HG03521 (cell line): Measurements from ENCODE around the gene BMPR2.
"Not testable (repeated sequence)": the region's sequence is repeated elsewhere in the genome, so short reads cannot be mapped to it uniquely, and the experiment has no call there.

Source experiments
- ATAC-seq: cut with Tn5 transposase; IDR thresholded peaks from one replicate; pipeline ENCODE4 v1.9.1; 2021; ENCODE audit warnings: mild to moderate bottlenecking, moderate library complexity; ENCODE audit not compliant: unreplicated experiment

The BMPR2 gene

DNA sequence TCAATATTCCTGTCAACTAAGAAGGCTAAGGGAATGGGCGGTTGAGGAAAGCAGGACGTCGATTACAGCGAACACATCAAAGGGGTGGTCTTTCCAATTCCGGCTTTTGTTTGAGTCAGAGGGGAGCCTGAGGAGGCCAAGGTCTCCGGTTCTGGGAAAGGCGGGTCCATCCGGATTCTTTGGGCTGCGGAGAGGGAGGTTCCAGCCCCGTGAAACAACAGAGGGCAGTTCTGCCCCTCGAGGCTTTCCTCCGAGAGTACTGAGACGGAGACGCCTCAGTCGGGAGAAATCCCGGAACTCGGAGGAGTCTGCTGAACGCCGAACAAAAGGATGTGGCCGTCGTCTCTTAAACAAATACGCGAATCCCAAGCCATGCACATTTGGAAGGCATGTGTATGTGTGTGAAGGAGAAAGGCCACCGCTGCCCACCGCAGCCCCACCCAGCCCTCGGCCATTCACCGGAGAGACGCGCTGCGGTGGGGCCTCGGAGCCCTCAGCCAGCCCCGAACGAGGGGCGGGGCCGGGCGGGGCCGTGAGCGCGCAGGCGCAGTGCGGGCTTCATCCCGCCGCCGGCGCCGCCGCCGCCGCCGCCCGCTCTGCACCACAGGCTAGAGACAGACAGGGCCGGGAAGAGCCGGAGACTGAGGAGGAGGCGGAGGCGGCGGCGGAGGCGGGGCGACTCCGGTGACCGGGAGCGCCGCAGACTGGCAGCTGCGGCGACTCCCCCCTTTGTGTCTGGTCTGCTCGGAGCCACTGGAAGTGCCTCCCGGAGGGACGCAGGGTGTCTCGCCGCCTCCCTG is at the start of gene BMPR2:
TSS of gene BMPR2 (plus strand) at position 719 of the 800 bp plus-strand sequence. CDS start 1,148 bp downstream, outside the sequence.
- ATAC-seq = peak; percentile 69

DNA sequence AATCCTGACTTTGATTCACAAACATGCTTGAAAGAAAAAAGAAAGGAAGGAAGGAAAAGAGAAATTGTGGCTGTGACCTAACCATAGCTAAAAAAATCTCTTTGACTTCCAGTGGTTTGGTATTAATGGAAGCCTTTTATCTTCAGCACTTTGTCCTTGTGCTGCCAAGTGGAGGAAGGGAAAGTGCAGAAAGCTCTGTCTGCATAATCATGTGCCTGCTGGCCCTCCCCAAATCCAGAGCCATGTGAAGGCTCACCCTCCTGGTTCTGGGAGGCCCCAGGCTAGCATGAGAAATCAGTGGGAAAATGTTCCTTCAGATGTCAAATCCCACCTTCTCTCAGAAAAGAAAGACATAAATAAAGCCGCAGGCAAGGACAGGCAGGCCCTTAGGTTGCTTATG is 48.3 kb upstream of the BMPR2 start:
- ATAC-seq = no peak

DNA sequence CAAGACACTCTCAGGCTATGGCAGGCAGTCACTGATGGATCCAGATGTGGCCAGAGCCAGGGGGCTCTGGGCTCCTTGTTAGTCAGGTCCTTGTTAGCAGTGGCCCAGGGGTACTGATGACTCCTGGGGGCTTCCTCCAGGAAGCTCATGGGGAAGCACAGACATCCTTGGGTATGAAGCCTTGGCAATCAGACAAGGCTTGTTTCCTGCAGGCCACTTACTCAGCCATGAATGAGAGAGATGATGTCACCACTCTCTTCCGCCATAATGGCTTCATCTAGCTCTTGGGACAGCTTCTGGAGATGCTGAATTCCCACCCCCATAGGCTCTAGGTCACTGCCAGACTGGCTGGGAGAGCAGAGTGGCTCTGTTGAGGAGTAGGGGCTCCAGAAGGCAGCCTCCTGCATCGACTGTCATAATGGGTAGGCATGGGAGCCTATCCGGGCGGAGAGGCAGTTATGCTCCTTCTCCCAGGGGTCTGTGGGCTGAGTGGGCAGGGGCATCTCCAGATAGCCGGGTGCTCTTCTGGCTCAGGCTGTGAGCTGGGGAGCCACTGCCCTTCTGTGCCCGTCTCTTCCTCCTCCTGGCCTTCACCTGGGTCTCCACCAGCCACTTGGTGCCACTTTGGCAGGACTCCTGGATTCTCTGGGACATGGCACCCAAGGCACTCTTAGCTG is 40.2 kb upstream of the BMPR2 start:
- ATAC-seq = no peak

- ATAC-seq = no peak
These were observed 39.0 kb upstream of the BMPR2 start for GRCh38 chr2:202337151-202337550.

- no peak for ATAC-seq
These were observed 38.3 kb upstream of the BMPR2 start for GRCh38 chr2:202337706-202338346.

DNA sequence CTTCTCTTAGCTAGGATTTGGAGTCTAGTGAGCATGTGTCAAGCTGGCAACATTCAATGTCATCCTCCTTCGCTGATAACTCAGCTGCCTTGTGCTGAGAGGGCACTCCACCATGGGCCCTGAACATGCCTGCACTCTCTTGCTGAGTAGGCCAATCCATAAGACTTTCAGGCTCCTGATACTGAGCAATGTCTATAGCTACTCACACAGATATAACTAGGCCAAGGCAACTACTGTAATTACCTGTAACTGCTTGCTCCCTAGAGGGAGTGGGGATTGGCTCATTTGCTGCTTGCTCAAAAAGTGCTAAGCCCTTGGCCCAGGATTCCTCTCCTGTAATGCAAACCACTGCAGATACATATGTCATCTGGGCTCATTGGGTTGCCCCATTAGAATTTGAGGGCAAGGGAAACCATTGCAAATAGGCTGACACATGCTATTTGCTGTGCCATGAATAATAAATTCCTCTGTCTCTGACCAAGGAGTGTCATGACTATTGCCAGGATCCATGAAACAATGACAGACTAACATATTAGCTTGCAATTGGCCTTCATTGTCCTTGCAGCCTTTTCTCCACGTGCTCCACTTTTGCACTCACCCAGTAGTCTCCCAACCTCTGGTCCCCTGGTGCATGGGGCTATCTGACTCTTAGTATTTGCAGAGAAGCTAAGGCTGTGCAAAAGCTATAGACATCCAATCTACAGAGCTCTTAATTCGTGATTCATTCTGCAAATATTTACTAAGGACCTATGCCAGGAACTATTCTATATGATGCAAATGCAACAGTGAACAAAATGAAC is 36.9 kb upstream of the BMPR2 start:
- no peak for ATAC-seq

- no peak for ATAC-seq
These were observed 31.9 kb upstream of the BMPR2 start for GRCh38 chr2:202344178-202344577.

DNA sequence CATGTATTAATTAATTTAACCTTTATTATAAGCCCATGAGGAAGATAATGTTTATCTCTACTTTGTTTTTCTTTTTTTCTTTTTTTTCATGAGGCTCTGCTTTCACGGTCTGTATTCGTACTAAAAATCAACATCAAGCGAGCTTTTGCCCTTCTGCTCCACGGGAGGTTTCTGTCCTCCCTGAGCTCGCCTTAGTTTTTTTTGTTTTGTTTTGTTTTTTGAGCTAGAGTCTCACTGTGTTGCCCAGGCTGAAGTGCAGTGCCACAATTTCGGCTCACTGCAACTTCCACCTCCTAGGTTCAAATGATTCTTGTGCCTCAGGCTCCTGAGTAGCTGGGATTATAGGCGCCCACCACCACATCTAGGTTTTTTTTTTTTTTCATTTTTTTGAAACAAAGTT is 29.9 kb upstream of the BMPR2 start:
- ATAC-seq = no peak

DNA sequence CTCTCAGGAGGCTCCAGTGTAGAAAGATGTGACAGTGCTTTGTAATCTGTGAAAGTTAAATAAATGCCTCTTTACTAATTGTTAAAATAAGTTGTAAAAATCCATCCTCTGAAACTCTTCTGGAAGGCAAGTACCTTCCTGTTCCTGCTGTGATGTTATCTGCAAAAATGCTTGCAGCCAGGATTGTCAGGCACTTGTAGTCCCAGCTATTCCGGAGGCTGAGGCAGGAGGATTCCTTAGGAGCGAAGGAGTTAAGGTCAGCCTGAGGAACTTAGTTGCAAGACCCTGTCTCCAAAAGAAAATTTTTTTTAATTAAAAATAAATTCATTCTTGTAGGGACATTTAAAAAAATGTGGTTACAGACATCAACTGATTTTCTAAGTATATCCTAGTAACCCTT is 22.7 kb upstream of the BMPR2 start:
- ATAC-seq = no peak

DNA sequence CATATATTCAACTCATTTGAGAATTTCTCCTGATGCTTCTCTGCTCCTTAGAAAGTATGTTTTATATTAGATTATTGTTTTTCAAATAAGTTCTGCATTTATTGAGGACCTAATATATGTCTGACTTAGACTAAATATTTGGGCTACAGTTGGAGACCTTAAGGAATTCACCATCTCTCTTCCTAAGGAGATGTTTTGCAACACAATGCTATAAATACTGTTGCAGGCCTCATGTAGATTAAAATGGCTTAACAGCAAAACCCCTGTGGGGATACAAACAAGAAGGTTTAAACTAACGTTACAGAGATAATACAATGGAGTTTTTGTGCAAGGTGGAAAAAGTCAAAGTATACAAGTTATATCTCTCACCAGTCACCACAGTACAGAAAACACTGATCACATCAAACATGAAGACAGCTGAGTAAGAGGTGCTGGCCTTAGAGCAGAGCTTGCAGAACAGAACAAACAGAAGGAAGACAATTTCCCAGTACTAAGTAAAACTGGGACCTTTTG is 20.1 kb upstream of the BMPR2 start:
- ATAC-seq = no peak

GRCh38 chr2:202358924-202359323 is 17.2 kb upstream of the BMPR2 start:
- ATAC-seq = not testable (repeated sequence)

- no peak for ATAC-seq
These were observed 15.5 kb upstream of the BMPR2 start for GRCh38 chr2:202360646-202361045.

GRCh38 chr2:202361108-202361507 is 15.0 kb upstream of the BMPR2 start:
- no peak for ATAC-seq

DNA sequence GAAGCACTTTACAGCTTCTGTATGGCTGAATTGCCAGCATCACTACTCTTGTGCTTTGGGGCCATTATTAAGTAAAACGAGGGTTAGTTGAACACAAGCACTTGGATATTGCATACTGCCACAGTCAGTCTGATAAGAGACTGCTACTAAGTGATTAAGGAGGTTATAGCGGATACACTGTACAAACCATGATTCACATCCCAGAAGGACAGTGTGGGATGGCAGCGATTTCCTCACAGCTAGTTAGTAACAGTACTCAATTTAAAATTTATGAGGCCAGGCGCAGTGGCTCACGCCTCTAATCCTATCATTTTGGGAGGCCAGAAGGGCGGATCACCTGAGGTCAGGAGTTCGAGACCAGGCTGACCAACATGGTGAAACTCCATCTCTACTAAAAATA is 2.6 kb upstream of the BMPR2 start:
- ATAC-seq = no peak

DNA sequence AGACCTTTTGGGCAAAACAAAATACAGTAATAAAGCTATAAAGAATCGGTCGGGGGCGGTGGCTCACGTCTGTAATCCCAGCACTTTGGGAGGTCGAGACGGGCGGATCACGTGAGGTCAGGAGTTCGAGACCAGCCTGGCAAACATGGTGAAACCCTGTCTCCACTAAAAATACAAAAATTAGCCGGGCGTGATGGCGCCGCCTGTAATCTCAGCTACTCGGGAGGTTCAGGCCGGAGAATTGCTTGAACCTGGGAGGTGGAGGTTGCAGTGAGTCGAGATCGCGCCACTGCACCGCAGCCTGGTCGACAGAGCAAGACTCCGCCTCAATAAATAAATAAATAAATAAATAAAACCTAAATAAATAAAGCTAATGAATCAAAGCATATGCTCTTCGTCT is 1.7 kb upstream of the BMPR2 start:
- ATAC-seq = not testable (repeated sequence)

- ATAC-seq = no peak
These were observed 1.0 kb upstream of the BMPR2 start for GRCh38 chr2:202375033-202375608.

DNA sequence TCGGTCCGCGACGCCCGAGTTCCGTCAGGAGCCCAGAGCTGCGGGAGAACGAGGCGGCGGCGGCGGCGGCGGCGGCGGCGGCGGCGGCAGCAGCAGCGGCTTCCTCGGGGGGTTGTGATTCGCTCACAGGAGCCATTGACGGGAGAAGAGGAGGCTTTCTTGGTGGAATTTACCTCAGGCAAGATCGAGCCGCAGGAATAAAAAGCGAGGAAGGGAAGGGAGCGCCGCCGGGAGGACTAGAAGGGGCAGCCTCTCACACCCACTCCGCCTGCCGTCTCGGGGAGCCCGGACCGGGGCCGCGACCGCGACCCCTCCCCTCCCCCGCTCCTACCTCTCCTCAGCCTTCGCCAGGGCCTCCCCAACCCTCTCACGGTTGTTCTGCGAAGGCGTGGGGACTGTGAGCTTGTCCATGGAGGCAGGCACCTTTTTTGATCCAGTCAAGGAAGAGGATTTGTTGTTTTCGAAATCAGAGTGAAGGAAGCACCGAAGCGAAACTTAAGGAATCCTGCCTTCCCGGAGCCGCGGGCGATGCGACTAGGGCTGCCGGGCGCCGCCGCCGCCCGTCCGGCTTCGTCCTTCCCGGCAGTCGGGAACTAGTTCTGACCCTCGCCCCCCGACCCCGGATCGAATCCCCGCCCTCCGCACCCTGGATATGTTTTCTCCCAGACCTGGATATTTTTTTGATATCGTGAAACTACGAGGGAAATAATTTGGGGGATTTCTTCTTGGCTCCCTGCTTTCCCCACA is 506 bp downstream of the BMPR2 start:
- ATAC-seq = peak; percentile 12

DNA sequence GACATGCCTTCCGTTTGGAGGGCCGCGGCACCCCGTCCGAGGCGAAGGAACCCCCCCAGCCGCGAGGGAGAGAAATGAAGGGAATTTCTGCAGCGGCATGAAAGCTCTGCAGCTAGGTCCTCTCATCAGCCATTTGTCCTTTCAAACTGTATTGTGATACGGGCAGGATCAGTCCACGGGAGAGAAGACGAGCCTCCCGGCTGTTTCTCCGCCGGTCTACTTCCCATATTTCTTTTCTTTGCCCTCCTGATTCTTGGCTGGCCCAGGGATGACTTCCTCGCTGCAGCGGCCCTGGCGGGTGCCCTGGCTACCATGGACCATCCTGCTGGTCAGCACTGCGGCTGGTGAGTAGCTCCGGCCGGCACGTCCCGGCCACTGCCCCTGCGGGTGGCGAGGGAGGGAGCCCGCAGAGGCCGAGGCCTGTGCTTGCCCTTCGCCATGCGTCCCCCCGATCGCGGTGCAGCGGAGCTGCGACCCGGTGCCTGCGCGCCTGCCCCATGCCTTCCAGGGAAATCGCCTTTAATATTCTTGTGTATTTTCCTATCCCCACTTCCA is 1.2 kb downstream of the BMPR2 start:
- no peak for ATAC-seq

DNA sequence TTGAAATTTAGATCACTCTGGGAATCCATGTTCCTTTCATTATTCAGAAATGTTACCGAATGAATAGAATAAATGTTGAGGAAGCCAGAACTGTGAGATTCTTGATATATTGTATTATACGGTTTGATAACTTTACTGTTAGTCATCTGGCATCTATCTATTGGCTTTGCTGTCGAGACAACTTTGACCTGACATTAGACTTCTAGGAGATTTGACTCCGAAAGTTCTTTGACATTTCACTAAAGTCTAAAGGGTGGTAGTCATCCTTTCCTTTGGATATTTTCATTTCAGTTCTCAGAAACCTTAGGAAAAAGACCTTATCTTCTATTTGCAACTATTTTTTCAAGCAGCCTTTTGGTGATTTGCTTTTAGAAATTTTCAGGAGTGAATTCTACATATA is 1.9 kb downstream of the BMPR2 start:
- no peak for ATAC-seq
